ENCODE data around the gene PLA2G15.

The PLA2G15 gene

DNA sequence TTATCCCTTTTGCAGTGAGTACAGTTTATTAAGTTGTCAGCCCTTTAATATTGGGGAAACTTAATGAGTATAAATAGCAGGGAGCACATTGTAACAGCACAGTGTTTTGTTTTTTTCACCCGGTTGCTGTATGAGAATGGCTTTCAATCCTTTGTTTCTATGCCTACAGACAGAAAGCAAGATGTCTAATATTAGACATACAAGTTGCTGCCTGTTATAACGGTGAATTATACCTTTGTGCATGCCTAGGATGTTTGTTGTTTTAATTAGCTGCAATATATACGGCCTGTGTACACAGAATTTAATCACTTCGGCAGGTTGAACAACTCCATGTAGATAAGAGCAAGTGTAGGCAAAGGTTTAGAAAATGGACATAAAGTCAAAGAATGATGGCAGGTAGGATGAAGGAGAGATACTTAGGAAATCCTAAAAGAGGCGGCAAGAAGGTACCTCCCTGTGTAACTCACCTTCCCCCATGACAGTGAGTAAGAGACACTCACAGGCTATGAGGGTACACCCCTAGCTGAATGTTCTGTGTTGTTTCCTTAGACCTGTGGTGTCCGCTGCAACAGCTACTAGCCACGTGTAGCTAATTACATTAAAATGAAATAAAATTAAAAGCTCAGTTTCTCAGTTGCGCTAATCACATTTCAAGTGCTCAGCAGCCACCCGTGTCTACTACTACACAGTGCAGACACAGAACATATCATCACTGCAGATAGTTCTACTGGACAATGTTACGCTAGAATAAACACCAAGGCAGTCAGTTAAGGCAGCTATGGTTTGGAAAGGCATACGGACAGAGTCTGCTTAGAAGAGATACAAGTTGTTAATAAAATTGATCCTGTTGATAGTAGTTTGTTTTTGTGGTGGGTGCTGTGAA lies 54.6 kb downstream of the PLA2G15 start:
- no peak for DNase-seq

DNA sequence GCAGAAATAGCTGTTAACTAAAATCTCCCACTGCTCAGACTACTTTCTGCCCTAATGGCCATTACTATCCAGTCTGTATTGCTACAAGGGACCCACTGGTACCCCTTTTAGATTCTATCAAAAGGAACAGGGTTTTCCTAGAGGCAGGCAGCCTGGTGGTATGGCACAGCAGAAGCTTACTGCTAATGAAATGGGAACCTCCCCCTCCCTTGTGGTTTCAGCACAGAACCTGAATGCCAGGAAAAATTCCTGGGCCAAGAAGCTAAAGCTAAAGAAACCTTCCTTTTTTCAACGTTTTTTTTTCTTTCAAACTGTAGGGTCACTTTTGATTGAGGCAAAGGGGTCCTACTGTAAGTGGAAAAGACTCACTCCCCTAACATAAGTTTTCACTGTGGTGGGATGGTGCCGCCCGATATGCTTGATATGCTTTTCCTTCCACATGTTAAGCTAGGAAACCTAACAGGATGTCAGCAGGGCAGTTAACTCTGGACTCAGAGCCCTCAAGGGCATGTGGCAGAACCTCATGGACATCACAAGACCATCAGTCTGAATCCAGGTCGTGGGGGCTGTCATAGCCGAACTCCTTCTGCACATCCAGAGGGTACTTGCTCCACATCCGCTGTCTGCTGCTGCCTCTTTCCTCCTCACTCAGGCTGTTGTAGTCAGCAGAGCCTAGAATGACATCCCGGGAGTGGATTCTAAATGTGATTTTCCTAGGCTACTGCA lies 55.7 kb downstream of the PLA2G15 start:
- peak; percentile 34 for DNase-seq

DNA sequence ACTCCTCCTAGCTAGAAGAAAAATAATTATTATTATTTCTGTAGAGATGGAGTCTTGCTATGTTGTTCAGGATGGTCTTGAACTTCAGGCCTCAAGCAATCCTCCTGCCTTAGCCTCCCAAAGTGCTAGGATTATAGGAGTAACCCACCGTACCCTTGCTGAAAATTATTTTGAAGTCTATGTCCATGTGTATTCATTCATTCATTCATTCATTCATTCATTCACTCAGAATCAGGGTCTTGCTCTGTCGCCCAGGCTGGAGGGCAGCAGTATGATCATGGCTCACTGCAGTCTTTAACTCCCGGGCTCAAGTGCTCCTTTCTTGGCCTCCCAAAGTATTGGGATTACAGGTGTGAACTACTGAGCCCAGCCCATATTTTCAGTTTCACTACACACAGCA lies 61.5 kb downstream of the PLA2G15 start:
- DNase-seq = no peak

DNA sequence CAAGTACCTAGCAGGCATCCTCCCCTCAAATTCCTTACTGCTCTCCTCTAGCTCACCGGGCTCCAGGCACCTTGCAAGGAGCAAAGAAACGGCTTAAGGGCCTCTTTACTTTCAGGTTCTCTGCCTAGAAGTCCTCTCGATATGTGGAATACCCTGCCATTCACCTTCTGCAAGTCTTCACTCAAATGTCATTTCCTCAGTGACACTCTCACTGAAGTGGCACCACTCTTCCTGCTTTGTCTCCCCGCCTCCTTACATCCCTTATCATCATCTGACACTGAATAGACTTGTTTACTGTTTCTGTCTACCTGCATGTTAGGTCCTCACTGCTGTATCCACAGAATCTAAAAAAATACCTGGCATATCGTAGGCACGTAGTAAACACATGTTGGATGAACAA lies 64.6 kb downstream of the PLA2G15 start:
- DNase-seq = no peak

DNA sequence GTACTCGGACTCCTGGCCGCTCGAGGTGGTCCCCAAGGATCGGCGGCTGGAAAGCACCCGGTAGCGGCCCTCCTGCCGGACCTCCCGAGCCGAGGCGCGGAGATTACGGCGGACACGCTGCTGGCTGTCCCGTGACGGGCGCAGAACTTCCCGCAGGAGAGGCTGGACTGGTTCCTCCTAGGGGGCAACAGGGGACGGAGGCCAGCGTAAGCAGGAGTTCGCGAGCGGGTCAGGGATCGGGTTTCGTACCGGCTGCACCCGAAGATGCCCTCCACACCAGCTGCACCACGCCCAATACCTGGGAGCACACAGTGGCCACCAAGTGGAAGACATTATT lies 65.2 kb downstream of the PLA2G15 start:
- no peak for DNase-seq

Data from GF-D8 (cell line).